ENCODE measurements around the gene GOT1. TPM values are rescaled to one million over a fixed set of nuclear protein-coding genes. Genes with fewer than 3 reads are reported as not detected.

The GOT1 gene
- polyA plus RNA-seq, 2 donors, result 29.6 to 57.8 TPM

- Histone ChIP-seq H3K9me3 (ENCODE audit: control insufficient read depth in 2 of 2, insufficient read depth in 1 of 2, low read depth in 1 of 2, low read length in 1 of 2) (no peaks in the 10 kb centered on the region), H3K4me3 (ENCODE audit: low read depth in 1 of 2, low read length in 2 of 2) (no peak overlapping the region), H3K36me3 (ENCODE audit: control insufficient read depth in 2 of 2, insufficient read depth in 2 of 2, low read length in 1 of 2) (no peaks in the 10 kb centered on the region), H3K27ac (ENCODE audit: low read depth in 2 of 2, low read length in 1 of 2) (no peak overlapping the region), H3K4me1 (ENCODE audit: control insufficient read depth in 2 of 2, insufficient read depth in 2 of 2, low read length in 1 of 2) (no peaks in the 10 kb centered on the region), H3K27me3 (ENCODE audit: control insufficient read depth in 1 of 2, insufficient read depth in 2 of 2, low read length in 2 of 2) (no peaks in the 10 kb centered on the region)
- 91 to 92% methylated on average over 2 of the region's 2 CpGs for WGBS, 2 donors
Observed at GRCh38 chr10:99438890-99439289, 8.5 kb upstream of the GOT1 start.

GRCh38 chr10:99435986-99436638 is 5.7 kb upstream of the GOT1 start:
- no peaks in the 10 kb centered on the region for H3K36me3 ChIP-seq (ENCODE audit: control insufficient read depth in 2 of 2, insufficient read depth in 2 of 2, low read length in 1 of 2)
- H3K4me3 ChIP-seq (ENCODE audit: low read depth in 1 of 2, low read length in 2 of 2), result no peak overlapping the region
- no peak overlapping the region for H3K27ac ChIP-seq (ENCODE audit: low read depth in 2 of 2, low read length in 1 of 2)
- no peaks in the 10 kb centered on the region for H3K27me3 ChIP-seq (ENCODE audit: control insufficient read depth in 1 of 2, insufficient read depth in 2 of 2, low read length in 2 of 2)
- H3K9me3 ChIP-seq (ENCODE audit: control insufficient read depth in 2 of 2, insufficient read depth in 1 of 2, low read depth in 1 of 2, low read length in 1 of 2), result no peaks in the 10 kb centered on the region
- 35% methylated on average over 5 of the region's 5 CpGs for WGBS, 2 donors
- no peaks in the 10 kb centered on the region for H3K4me1 ChIP-seq (ENCODE audit: control insufficient read depth in 2 of 2, insufficient read depth in 2 of 2, low read length in 1 of 2)

GRCh38 chr10:99433378-99434020 is 3.1 kb upstream of the GOT1 start:
- 14 to 15% methylated on average over 1 of the region's 1 CpG for WGBS, 2 donors
- H3K27me3 ChIP-seq (ENCODE audit: control insufficient read depth in 1 of 2, insufficient read depth in 2 of 2, low read length in 2 of 2), result no peaks in the 10 kb centered on the region
- no peak overlapping the region for H3K27ac ChIP-seq (ENCODE audit: low read depth in 2 of 2, low read length in 1 of 2)
- no peak overlapping the region for H3K4me3 ChIP-seq (ENCODE audit: low read depth in 1 of 2, low read length in 2 of 2)
- H3K4me1 ChIP-seq (ENCODE audit: control insufficient read depth in 2 of 2, insufficient read depth in 2 of 2, low read length in 1 of 2), result no peaks in the 10 kb centered on the region
- H3K9me3 ChIP-seq (ENCODE audit: control insufficient read depth in 2 of 2, insufficient read depth in 1 of 2, low read depth in 1 of 2, low read length in 1 of 2), result no peaks in the 10 kb centered on the region
- no peaks in the 10 kb centered on the region for H3K36me3 ChIP-seq (ENCODE audit: control insufficient read depth in 2 of 2, insufficient read depth in 2 of 2, low read length in 1 of 2)

GRCh38 chr10:99432881-99433280 is 2.5 kb upstream of the GOT1 start:
- Histone ChIP-seq H3K27ac (ENCODE audit: low read depth in 2 of 2, low read length in 1 of 2) (no peak overlapping the region), H3K4me3 (ENCODE audit: low read depth in 1 of 2, low read length in 2 of 2) (no peak overlapping the region), H3K9me3 (ENCODE audit: control insufficient read depth in 2 of 2, insufficient read depth in 1 of 2, low read depth in 1 of 2, low read length in 1 of 2) (no peaks in the 10 kb centered on the region), H3K27me3 (ENCODE audit: control insufficient read depth in 1 of 2, insufficient read depth in 2 of 2, low read length in 2 of 2) (no peaks in the 10 kb centered on the region), H3K4me1 (ENCODE audit: control insufficient read depth in 2 of 2, insufficient read depth in 2 of 2, low read length in 1 of 2) (no peaks in the 10 kb centered on the region), H3K36me3 (ENCODE audit: control insufficient read depth in 2 of 2, insufficient read depth in 2 of 2, low read length in 1 of 2) (no peaks in the 10 kb centered on the region)
- WGBS, 2 donors, result 75 to 80% methylated on average over 6 of the region's 6 CpGs

GRCh38 chr10:99432047-99432446 is 1.6 kb upstream of the GOT1 start:
- H3K36me3 ChIP-seq (ENCODE audit: control insufficient read depth in 2 of 2, insufficient read depth in 2 of 2, low read length in 1 of 2), result no peaks in the 10 kb centered on the region
- 86 to 89% methylated on average over 4 of the region's 4 CpGs for WGBS, 2 donors
- peaks cover 0 to 3% of the 10 kb centered on the region in 2 donors for H3K4me1 ChIP-seq (ENCODE audit: control insufficient read depth in 2 of 2, insufficient read depth in 2 of 2, low read length in 1 of 2)
- no peak overlapping the region for H3K27ac ChIP-seq (ENCODE audit: low read depth in 2 of 2, low read length in 1 of 2)
- peak overlapping the region in 1 of 2 donors; percentile 83 for H3K4me3 ChIP-seq (ENCODE audit: low read depth in 1 of 2, low read length in 2 of 2)
- H3K9me3 ChIP-seq (ENCODE audit: control insufficient read depth in 2 of 2, insufficient read depth in 1 of 2, low read depth in 1 of 2, low read length in 1 of 2), result no peaks in the 10 kb centered on the region
- no peaks in the 10 kb centered on the region for H3K27me3 ChIP-seq (ENCODE audit: control insufficient read depth in 1 of 2, insufficient read depth in 2 of 2, low read length in 2 of 2)

- Histone ChIP-seq H3K9me3 (ENCODE audit: control insufficient read depth in 2 of 2, insufficient read depth in 1 of 2, low read depth in 1 of 2, low read length in 1 of 2) (no peaks in the 10 kb centered on the region), H3K4me3 (ENCODE audit: low read depth in 1 of 2, low read length in 2 of 2) (peak overlapping the region; percentile 62 to 83), H3K27me3 (ENCODE audit: control insufficient read depth in 1 of 2, insufficient read depth in 2 of 2, low read length in 2 of 2) (no peaks in the 10 kb centered on the region), H3K27ac (ENCODE audit: low read depth in 2 of 2, low read length in 1 of 2) (peak overlapping the region; percentile 95 to 98), H3K4me1 (ENCODE audit: control insufficient read depth in 2 of 2, insufficient read depth in 2 of 2, low read length in 1 of 2) (peaks cover 0 to 3% of the 10 kb centered on the region in 2 donors), H3K36me3 (ENCODE audit: control insufficient read depth in 2 of 2, insufficient read depth in 2 of 2, low read length in 1 of 2) (no peaks in the 10 kb centered on the region)
- 0 to 1% methylated on average over 20 of the region's 20 CpGs for WGBS, 2 donors
Observed at GRCh38 chr10:99431190-99431760, 851 bp upstream of the GOT1 start.

GRCh38 chr10:99430116-99430450 is 341 bp downstream of the GOT1 start:
- 5 to 7% methylated on average over 14 of the region's 14 CpGs for WGBS, 2 donors
- Histone ChIP-seq H3K27me3 (ENCODE audit: control insufficient read depth in 1 of 2, insufficient read depth in 2 of 2, low read length in 2 of 2) (no peaks in the 10 kb centered on the region), H3K27ac (ENCODE audit: low read depth in 2 of 2, low read length in 1 of 2) (peak overlapping the region; percentile 89 to 98), H3K36me3 (ENCODE audit: control insufficient read depth in 2 of 2, insufficient read depth in 2 of 2, low read length in 1 of 2) (peaks cover 0 to 8% of the 10 kb centered on the region in 2 donors), H3K9me3 (ENCODE audit: control insufficient read depth in 2 of 2, insufficient read depth in 1 of 2, low read depth in 1 of 2, low read length in 1 of 2) (no peaks in the 10 kb centered on the region), H3K4me1 (ENCODE audit: control insufficient read depth in 2 of 2, insufficient read depth in 2 of 2, low read length in 1 of 2) (peaks cover 0 to 3% of the 10 kb centered on the region in 2 donors), H3K4me3 (ENCODE audit: low read depth in 1 of 2, low read length in 2 of 2) (peak overlapping the region; percentile 77 to 83)

GRCh38 chr10:99429517-99430095 is 818 bp downstream of the GOT1 start:
- Histone ChIP-seq H3K4me3 (ENCODE audit: low read depth in 1 of 2, low read length in 2 of 2) (peak overlapping the region; percentile 77 to 83), H3K27ac (ENCODE audit: low read depth in 2 of 2, low read length in 1 of 2) (peak overlapping the region; percentile 89 to 98), H3K36me3 (ENCODE audit: control insufficient read depth in 2 of 2, insufficient read depth in 2 of 2, low read length in 1 of 2) (peaks cover 0 to 8% of the 10 kb centered on the region in 2 donors), H3K4me1 (ENCODE audit: control insufficient read depth in 2 of 2, insufficient read depth in 2 of 2, low read length in 1 of 2) (peaks cover 0 to 3% of the 10 kb centered on the region in 2 donors), H3K27me3 (ENCODE audit: control insufficient read depth in 1 of 2, insufficient read depth in 2 of 2, low read length in 2 of 2) (no peaks in the 10 kb centered on the region), H3K9me3 (ENCODE audit: control insufficient read depth in 2 of 2, insufficient read depth in 1 of 2, low read depth in 1 of 2, low read length in 1 of 2) (no peaks in the 10 kb centered on the region)
- WGBS, 2 donors, result 21 to 24% methylated on average over 6 of the region's 6 CpGs

- peaks cover 0 to 8% of the 10 kb centered on the region in 2 donors for H3K36me3 ChIP-seq (ENCODE audit: control insufficient read depth in 2 of 2, insufficient read depth in 2 of 2, low read length in 1 of 2)
- H3K4me3 ChIP-seq (ENCODE audit: low read depth in 1 of 2, low read length in 2 of 2), result no peak overlapping the region
- H3K27me3 ChIP-seq (ENCODE audit: control insufficient read depth in 1 of 2, insufficient read depth in 2 of 2, low read length in 2 of 2), result no peaks in the 10 kb centered on the region
- WGBS, 2 donors, result 78 to 83% methylated on average over 4 of the region's 4 CpGs
- H3K27ac ChIP-seq (ENCODE audit: low read depth in 2 of 2, low read length in 1 of 2), result no peak overlapping the region
- peaks cover 0 to 3% of the 10 kb centered on the region in 2 donors for H3K4me1 ChIP-seq (ENCODE audit: control insufficient read depth in 2 of 2, insufficient read depth in 2 of 2, low read length in 1 of 2)
- no peaks in the 10 kb centered on the region for H3K9me3 ChIP-seq (ENCODE audit: control insufficient read depth in 2 of 2, insufficient read depth in 1 of 2, low read depth in 1 of 2, low read length in 1 of 2)
Observed at GRCh38 chr10:99427566-99428190, 2.7 kb downstream of the GOT1 start.
